GM12878 (cell line): ENCODE results near the gene CRYAB. TPM values are rescaled to one million over a fixed set of nuclear protein-coding genes. Genes with fewer than 3 reads are reported as not detected.

Experiments
- ATAC-seq: fragments of 200-7000 bp; cut with Tn5 transposase; 3 replicates; pipeline ENCODE4 v1.9.1; 2020; ENCODE audit warnings: mild to moderate bottlenecking, moderate library complexity
- BruUV-seq: library from RNA; stranded (reverse); fragments of 400-500 nt; replicated peaks from 2 replicates; lab custom pipeline; 2021; lab: Mats Ljungman, UMichigan
- CTCF ChIA-PET: fragments of 300-600 bp; sonication (Branson Sonifier 250); formaldehyde crosslinking; extraction: SDS; loops from one replicate; lab custom pipeline; 2021; ENCODE audit warnings: inconsistent platforms; lab: Yijun Ruan, JAX
- POLR2A ChIA-PET: fragments of 350-600 bp; formaldehyde crosslinking; extraction: SDS; loops from one replicate; lab custom pipeline; 2021; ENCODE audit warnings: inconsistent platforms; lab: Charles Lee
- RAD21 ChIA-PET: fragments of 300-600 bp; sonication (Branson Sonifier 250); formaldehyde crosslinking; loops from one replicate; lab custom pipeline; 2023; ENCODE audit warnings: antibody characterized with exemption; ENCODE audit not compliant: unreplicated experiment; lab: Charles Lee
- SMC1A ChIA-PET: fragments of 300-600 bp; sonication (Branson Sonifier 250); formaldehyde crosslinking; loops from one replicate; lab custom pipeline; 2023; ENCODE audit not compliant: unreplicated experiment, uncharacterized antibody; lab: Charles Lee
- DNase-seq: peaks from one replicate; pipeline ENCODE4 v3.0.0-alpha.2; 2011; ENCODE audit warnings: low read depth, low spot score
- FAIRE-seq: peaks from 3 replicates; lab custom pipeline; 2011; peaks lifted over from hg19 to GRCh38; lab: Jason Lieb, UNC
- H2AFZ ChIP-seq: 2 replicates; pipeline ENCODE4 v1.6.0; 2011; ENCODE audit warnings: low read depth, low read length, control low read depth; ENCODE audit not compliant: control insufficient read depth
- H3K27ac ChIP-seq: 2 replicates; pipeline ENCODE4 v1.5.1; 2011; ENCODE audit warnings: control low read depth; ENCODE audit not compliant: control insufficient read depth, insufficient read depth
- H3K27me3 ChIP-seq, 2 experiments: replicated peaks in 1 of 2; 2 replicates each; pipeline versions ENCODE4 v1.6.0 to v1.6.1; 2011; ENCODE audit warnings: low read length in 1 of 2; ENCODE audit not compliant: control insufficient read depth in 2 of 2, insufficient read depth in 2 of 2
- H3K36me3 ChIP-seq, 2 experiments: 2 replicates each; pipeline ENCODE4 v1.5.1; 2011; ENCODE audit warnings: low read length in 1 of 2; ENCODE audit not compliant: control insufficient read depth in 2 of 2, insufficient read depth in 2 of 2
- H3K4me1 ChIP-seq: 2 replicates; pipeline ENCODE4 v1.6.1; 2011; ENCODE audit warnings: mild to moderate bottlenecking, low read length, moderate library complexity, mixed read lengths; ENCODE audit not compliant: control insufficient read depth, insufficient read depth
- H3K4me2 ChIP-seq: 2 replicates; pipeline ENCODE4 v1.6.0; 2011; ENCODE audit warnings: control low read depth; ENCODE audit not compliant: control insufficient read depth, insufficient read depth
- H3K4me3 ChIP-seq: fragments of 200-600 bp; sonication (generic); 2 replicates; pipeline ENCODE4 v1.5.1; 2016
- H3K79me2 ChIP-seq: 2 replicates; pipeline ENCODE4 v1.6.0; 2011; ENCODE audit warnings: low read length; ENCODE audit not compliant: control insufficient read depth, insufficient read depth
- H3K9ac ChIP-seq: 2 replicates; pipeline ENCODE4 v1.8.0; 2011; ENCODE audit warnings: low read length, control low read depth, mixed read lengths; ENCODE audit not compliant: control insufficient read depth, insufficient read depth
- H3K9me3 ChIP-seq: replicated peaks from 3 replicates; pipeline ENCODE4 v1.5.1; 2011; ENCODE audit warnings: mild to moderate bottlenecking, low read length; ENCODE audit not compliant: control insufficient read depth, insufficient read depth
- H4K20me1 ChIP-seq: 2 replicates; pipeline ENCODE4 v1.6.0; 2011; ENCODE audit not compliant: control insufficient read depth, insufficient read depth
- ATF2 ChIP-seq: IDR thresholded peaks from 2 replicates; pipeline ENCODE4 v1.6.1; 2012; ENCODE audit warnings: low read length, inconsistent platforms
- ATF3 ChIP-seq: IDR thresholded peaks from 2 replicates; pipeline ENCODE4 v1.6.1; 2011; ENCODE audit warnings: low read depth, mild to moderate bottlenecking, low read length, moderate library complexity, borderline replicate concordance; ENCODE audit errors: extremely low read depth
- BHLHE40 ChIP-seq, 2 experiments: fragments of 450-650 bp in 1 of 2; IDR thresholded peaks; 2 replicates each; pipeline ENCODE4 v1.6.1; 2011 to 2017; ENCODE audit warnings: low read depth in 2 of 2, borderline replicate concordance in 1 of 2, improper control_type of control experiment in 1 of 2, low read length in 1 of 2, mild to moderate bottlenecking in 1 of 2
- CBX3 ChIP-seq: fragments of 200-600 bp; sonication (generic); IDR thresholded peaks from 2 replicates; pipeline ENCODE4 v1.6.1; 2016; ENCODE audit warnings: low read depth, borderline replicate concordance
- DPF2 ChIP-seq: fragments of 450-650 bp; IDR thresholded peaks from 2 replicates; pipeline ENCODE4 v1.6.1; 2017; ENCODE audit warnings: mild to moderate bottlenecking
- E2F8 ChIP-seq: fragments of 450-650 bp; IDR thresholded peaks from 2 replicates; pipeline ENCODE4 v1.6.1; 2018; ENCODE audit warnings: mild to moderate bottlenecking, low read depth, moderate library complexity; ENCODE audit not compliant: partially characterized antibody
- SKIL ChIP-seq: fragments of 450-650 bp; IDR thresholded peaks from 2 replicates; pipeline ENCODE4 v1.6.1; 2017; ENCODE audit warnings: mild to moderate bottlenecking, low read depth, inconsistent platforms; ENCODE audit not compliant: poor library complexity, severe bottlenecking
- SREBF2 ChIP-seq: IDR thresholded peaks from 2 replicates; pipeline ENCODE4 v1.6.1; 2012; ENCODE audit warnings: mild to moderate bottlenecking, low read length
- SRF ChIP-seq, 2 experiments: IDR thresholded peaks; 2 replicates each; pipeline ENCODE4 v1.6.1; 2011; ENCODE audit warnings: low read depth in 2 of 2, low read length in 2 of 2, mild to moderate bottlenecking in 1 of 2, moderate library complexity in 1 of 2
- SUPT20H ChIP-seq: IDR thresholded peaks from 2 replicates; pipeline ENCODE4 v1.6.1; 2011; ENCODE audit warnings: low read depth, mild to moderate bottlenecking, low read length, moderate library complexity, borderline replicate concordance; ENCODE audit not compliant: control insufficient read depth
- ZNF687 ChIP-seq: fragments of 450-650 bp; IDR thresholded peaks from 2 replicates; pipeline ENCODE4 v1.6.1; 2017; ENCODE audit warnings: mild to moderate bottlenecking, moderate library complexity
- WGBS: methylation state at CpG from one replicate; pipeline ENCODE4 v1.1.6; 2016; ENCODE audit warnings: low lambda C conversion rate; ENCODE audit not compliant: insufficient replicate concordance, insufficient coverage; ENCODE audit errors: missing lambda C conversion rate; 5-methylcytosine and 5-hydroxymethylcytosine counted together
- in situ Hi-C: fragments of 300-500 bp; cut with MboI; formaldehyde crosslinking; loops from 9 replicates; pipeline ENCODE4 v1.14.3; 2018; ENCODE audit warnings: mixed read lengths
- intact Hi-C: fragments of 100-400 bp; cut with micrococcal nuclease; formaldehyde crosslinking; loops from one replicate; pipeline ENCODE4 v1.14.2; 2022; ENCODE audit not compliant: unreplicated experiment
- polyA plus RNA-seq, 11 experiments: library from polyadenylated mRNA; depleted of rRNA in 4 of 11; unstranded in 6 of 11; stranded (reverse) in 5 of 11; fragments of >200 nt; fragmentation: Nextera tagmentation in 4 of 11; fragmentation: Illumina TruSeq in 1 of 11; extraction: Ambion mirVana in 4 of 11; extraction: Trizol in 1 of 11; gene quantifications; 1 replicate in 1 of 11; 2 replicates in 10 of 11; pipeline versions ENCODE4 v1.2.1 to v1.2.3, GENCODE V29; 2011 to 2016; ENCODE audit warnings: inconsistent platforms in 2 of 11, missing spikeins in 2 of 11, low read depth in 1 of 11
- total RNA-seq, 4 experiments: library from RNA; depleted of rRNA in 3 of 4; stranded (reverse); fragments of >200 nt in 3 of 4; fragmentation: Illumina TruSeq in 1 of 4; extraction: Trizol in 1 of 4; gene quantifications; 2 replicates each; pipeline versions ENCODE4 v1.2.1 to v1.2.3, GENCODE V29; 2013 to 2021

Gene CRYAB
- total and polyA plus RNA-seq, 10 of the 15 experiments (the other 5 are each of a cell fraction or from before 2014, with no cell fraction given), result 0.72 to 1.0 TPM; not detected in 8

GRCh38 chr11:111937844-111938243, 26.3 kb upstream of the CRYAB start:
- 0 out of 4 replicates have a peak, but pooled peaks cover 0 to 1% of the 10 kb centered on the region in 2 experiments for H3K27me3 ChIP-seq
- no peak overlapping the region; the same call in 1 of the 2 replicates for H2AFZ ChIP-seq
- DNase-seq, result no peak
- ChIA-PET CTCF (interaction anchor here (0.8 to 3.4 kb wide), 5 partner anchors 8 to 343 kb away, joined by 3 to 16 read pairs (median 4); no protein-coding TSS in a partner anchor), POLR2A (interaction anchor here (1.1 kb wide), 1 partner anchor 11 kb away, joined by 5 read pairs; no protein-coding TSS in a partner anchor), SMC1A (interaction anchor here (0.6 to 1.4 kb wide), 4 partner anchors 16 to 344 kb away, joined by 3 to 4 read pairs (median 3); no protein-coding TSS in a partner anchor), RAD21 (interaction anchor here (10.8 kb wide), 1 partner anchor 42 kb away, joined by 109 read pairs; no protein-coding TSS in a partner anchor)
- H3K4me1 ChIP-seq, result peaks cover 22% of the 10 kb centered on the region
- no peaks in the 10 kb centered on the region for H4K20me1 ChIP-seq
- BruUV-seq, result no TSS peak
- no peak overlapping the region for H3K9ac ChIP-seq
- H3K4me2 ChIP-seq, result peak overlapping the region; percentile 80
- no peak overlapping the region; the same call in 1 of the 2 replicates for H3K4me3 ChIP-seq
- no peak for FAIRE-seq
- WGBS, result 86% methylated on average over 7 of the region's 7 CpGs
- no peak for ATAC-seq
- no peaks in the 10 kb centered on the region for H3K79me2 ChIP-seq
- in situ Hi-C loops, result loop anchor here (10.0 kb wide), 1 partner anchor 337 kb away; no protein-coding TSS in a partner anchor
- H3K27ac ChIP-seq, result no peak overlapping the region
- no peaks in the 10 kb centered on the region for H3K36me3 ChIP-seq
- no peaks in the 10 kb centered on the region for H3K9me3 ChIP-seq
- intact Hi-C loops, result loop anchor here (10.0 kb wide), 1 partner anchor 237 kb away; the partner anchor contains the start of gene BCO2
- TF ChIP-seq DPF2, result no peak
- no peak for TF ChIP-seq ATF2
- TF ChIP-seq ATF3, result no peak
- no peak for TF ChIP-seq SREBF2
- no peak for TF ChIP-seq ZNF687
- no peak for TF ChIP-seq SRF (IDR thresholded peaks at IDR 0.05; ENCODE audit: low read depth in 2 of 2, low read length in 2 of 2)
- TF ChIP-seq CBX3, result no peak
- no peak for TF ChIP-seq SUPT20H
- no peak for TF ChIP-seq BHLHE40 (IDR thresholded peaks at IDR 0.05; ENCODE audit: borderline replicate concordance in 1 of 2, low read depth in 2 of 2, low read length in 1 of 2)
- no peak for TF ChIP-seq SKIL
- TF ChIP-seq E2F8, result no peak
